Globus pallidus (tissue), 1 donor: ENCODE data around the gene ZNF44.
A peak's percentile ranks its signal among the peaks of the same experiment; 100 is the strongest.
"Not testable (repeated sequence)": the region's sequence is repeated elsewhere in the genome, so short reads cannot be mapped to it uniquely, and the experiment has no call there.

Experiments used
- DNase-seq: peaks from one replicate; pipeline ENCODE4 v3.0.0-alpha.2; 2015; ENCODE audit warnings: low spot score

Gene ZNF44

GRCh38 chr19:12294249-12295158 lies at the start of gene ZNF44:
Gene ZNF44, minus strand, starts transcription at chr19:12294883. Its CDS starts 189 bp downstream, at chr19:12294694.
- DNase-seq, result peak; percentile 99

GRCh38 chr19:12333162-12334159 lies 38.8 kb upstream of the ZNF44 start, which contains the start of gene ZNF563:
Gene ZNF563, minus strand, starts transcription at chr19:12333633. Its CDS starts 151 bp downstream, at chr19:12333482.
- peak; percentile 98 for DNase-seq

- no peak for DNase-seq
These were observed 36.7 kb upstream of the ZNF44 start for GRCh38 chr19:12331211-12331941.

- DNase-seq, result no peak
These were observed 35.7 kb upstream of the ZNF44 start for GRCh38 chr19:12330340-12330739.

GRCh38 chr19:12325690-12326089 lies 31.0 kb upstream of the ZNF44 start:
- no peak for DNase-seq

GRCh38 chr19:12318782-12319413 lies 24.2 kb upstream of the ZNF44 start:
- DNase-seq, result no peak

- no peak for DNase-seq
These were observed 19.9 kb upstream of the ZNF44 start for GRCh38 chr19:12314553-12314952.

- not testable (repeated sequence) for DNase-seq
These were observed 14.2 kb upstream of the ZNF44 start for GRCh38 chr19:12308891-12309290.

GRCh38 chr19:12295191-12295590 lies 508 bp upstream of the ZNF44 start:
- no peak for DNase-seq

GRCh38 chr19:12293777-12294248 lies 870 bp downstream of the ZNF44 start:
- peak; percentile 17 for DNase-seq

GRCh38 chr19:12289790-12290065 lies 5.0 kb downstream of the ZNF44 start:
- no peak for DNase-seq

GRCh38 chr19:12287958-12288500 lies 6.7 kb downstream of the ZNF44 start:
- DNase-seq, result no peak

GRCh38 chr19:12284631-12285030 lies 10.1 kb downstream of the ZNF44 start:
- DNase-seq, result no peak

GRCh38 chr19:12284226-12284625 lies 10.5 kb downstream of the ZNF44 start:
- DNase-seq, result no peak

GRCh38 chr19:12278713-12279112 lies 16.0 kb downstream of the ZNF44 start:
- DNase-seq, result no peak

GRCh38 chr19:12272980-12273901 lies 21.4 kb downstream of the ZNF44 start:
- no peak for DNase-seq

GRCh38 chr19:12272386-12272785 lies 22.3 kb downstream of the ZNF44 start:
- DNase-seq, result no peak

- no peak for DNase-seq
These were observed 23.8 kb downstream of the ZNF44 start for GRCh38 chr19:12270854-12271253.

GRCh38 chr19:12265921-12266704 lies 28.6 kb downstream of the ZNF44 start:
- DNase-seq, result no peak
